PC-9 (cell line): Measurements from ENCODE around the gene LRP8. TPM values are rescaled to one million over a fixed set of nuclear protein-coding genes. Genes with fewer than 3 reads are reported as not detected.

Experiments
- BruUV-seq: library from RNA; stranded (reverse); fragments of 400-500 nt; replicated peaks from 2 replicates; lab custom pipeline; 2021; lab: Mats Ljungman, UMichigan
- CTCF ChIA-PET: fragments of 300-600 bp; sonication (Branson Sonifier 250); formaldehyde crosslinking; loops from one replicate; lab custom pipeline; 2022; ENCODE audit warnings: antibody characterized with exemption; lab: Charles Lee
- POLR2A ChIA-PET: fragments of 300-600 bp; sonication (Branson Sonifier 250); formaldehyde crosslinking; loops from one replicate; lab custom pipeline; 2022; ENCODE audit warnings: antibody characterized with exemption; ENCODE audit not compliant: unreplicated experiment; lab: Charles Lee
- DNase-seq, 2 experiments: peaks; one replicate each; pipeline versions ENCODE4 v3.0.0 to v3.0.0-alpha.2; 2015 to 2022; ENCODE audit warnings: mixed read lengths in 1 of 2
- H2AFZ ChIP-seq: fragments of 200-600 bp; sonication (generic); 2 replicates; pipeline ENCODE4 v1.8.1; 2017; ENCODE audit warnings: antibody characterized with exemption
- H3F3A ChIP-seq: fragments of 200-600 bp; sonication (generic); 2 replicates; pipeline ENCODE4 v1.8.1; 2017; ENCODE audit warnings: antibody characterized with exemption, mild to moderate bottlenecking, low read depth; ENCODE audit not compliant: insufficient read depth
- H3K27ac ChIP-seq: fragments of 200-600 bp; sonication (generic); 2 replicates; pipeline ENCODE4 v1.6.1; 2016; ENCODE audit warnings: mixed run types
- H3K27me3 ChIP-seq: fragments of 200-600 bp; sonication (generic); 2 replicates; pipeline ENCODE4 v1.6.1; 2016; ENCODE audit warnings: low read depth, mixed run types; ENCODE audit not compliant: insufficient read depth
- H3K36me3 ChIP-seq: fragments of 200-600 bp; sonication (generic); 2 replicates; pipeline ENCODE4 v1.6.1; 2016; ENCODE audit warnings: low read depth, mixed run types
- H3K4me1 ChIP-seq: fragments of 200-600 bp; sonication (generic); replicated peaks from 2 replicates; pipeline ENCODE4 v1.6.1; 2016; ENCODE audit warnings: mixed run types; ENCODE audit not compliant: insufficient read depth
- H3K4me2 ChIP-seq: fragments of 200-600 bp; sonication (generic); 2 replicates; pipeline ENCODE4 v1.6.1; 2017; ENCODE audit warnings: mixed run types
- H3K4me3 ChIP-seq: fragments of 200-600 bp; sonication (generic); 2 replicates; pipeline ENCODE4 v1.6.1; 2016; ENCODE audit warnings: mixed run types
- H3K79me2 ChIP-seq: fragments of 200-600 bp; sonication (generic); 2 replicates; pipeline ENCODE4 v1.6.1; 2017; ENCODE audit warnings: low read depth, mixed run types
- H3K9me2 ChIP-seq: fragments of 200-600 bp; sonication (generic); 2 replicates; pipeline ENCODE4 v1.8.1; 2017; ENCODE audit warnings: mild to moderate bottlenecking; ENCODE audit not compliant: insufficient read depth
- H3K9me3 ChIP-seq: fragments of 200-600 bp; sonication (generic); 2 replicates; pipeline ENCODE4 v1.8.1; 2016; ENCODE audit warnings: low read depth; ENCODE audit not compliant: insufficient read depth
- H4K20me1 ChIP-seq: fragments of 200-600 bp; sonication (generic); 2 replicates; pipeline ENCODE4 v1.8.1; 2017; ENCODE audit not compliant: insufficient read depth
- CTCF ChIP-seq: fragments of 200-600 bp; sonication (generic); conservative IDR thresholded peaks from 2 replicates; pipeline ENCODE4 v1.6.1; 2017; ENCODE audit warnings: mixed run types, antibody characterized with exemption, mild to moderate bottlenecking, moderate library complexity
- EZH2 ChIP-seq: fragments of 200-600 bp; sonication (generic); IDR thresholded peaks from 2 replicates; pipeline ENCODE4 v1.8.0; 2017; ENCODE audit warnings: antibody characterized with exemption, low read depth
- intact Hi-C: fragments of 100-400 bp; cut with micrococcal nuclease; formaldehyde crosslinking; loops from one replicate; pipeline ENCODE4 v1.10.0; 2022; ENCODE audit not compliant: unreplicated experiment
- total RNA-seq: library from RNA; stranded (reverse); gene quantifications from 2 replicates; pipeline ENCODE4 v1.2.3, GENCODE V29; 2021

LRP8 gene
- total RNA-seq, 1 experiment from 2014 or later, result 85.3 TPM

- H3F3A ChIP-seq, result no peaks in the 10 kb centered on the region
- H3K4me2 ChIP-seq, result no peak overlapping the region
- no peak overlapping the region for H3K4me3 ChIP-seq
- H3K4me1 ChIP-seq, result no peaks in the 10 kb centered on the region
- H3K79me2 ChIP-seq, result peaks cover 7% of the 10 kb centered on the region; the same call in 1 of the 2 replicates
- H3K36me3 ChIP-seq, result no peaks in the 10 kb centered on the region
- H3K9me2 ChIP-seq, result no peaks in the 10 kb centered on the region
- no peak overlapping the region for H3K27ac ChIP-seq
- no peaks in the 10 kb centered on the region for H3K27me3 ChIP-seq
- no TSS peak for BruUV-seq
- H4K20me1 ChIP-seq, result peaks cover 28% of the 10 kb centered on the region
- ChIA-PET CTCF (no interaction called here), POLR2A (no interaction called here)
- intact Hi-C loops, result no loop called here
- TF ChIP-seq CTCF, result no peak
- TF ChIP-seq EZH2, result no peak
- DNase-seq, result no peak
- H2AFZ ChIP-seq, result no peak overlapping the region
- no peaks in the 10 kb centered on the region for H3K9me3 ChIP-seq
Measured at GRCh38 chr1:53304527-53304926, 23.3 kb downstream of the LRP8 start.

- H3K4me2 ChIP-seq, result no peak overlapping the region
- H3K9me3 ChIP-seq, result no peaks in the 10 kb centered on the region
- no peaks in the 10 kb centered on the region for H3K4me1 ChIP-seq
- H3K9me2 ChIP-seq, result no peaks in the 10 kb centered on the region
- H3K27me3 ChIP-seq, result no peaks in the 10 kb centered on the region
- POLR2A ChIA-PET, result interaction anchor here (0.6 kb wide), 1 partner anchor 206 kb away, joined by 8 read pairs; no protein-coding TSS in a partner anchor
- intact Hi-C loops, result loop anchor here (1.0 kb wide), 1 partner anchor 10 kb away; no protein-coding TSS in a partner anchor
- TF ChIP-seq CTCF (no peak), EZH2 (no peak)
- no peaks in the 10 kb centered on the region for H3K36me3 ChIP-seq
- no peak overlapping the region for H3K27ac ChIP-seq
- peaks cover 8% of the 10 kb centered on the region; the same call in 1 of the 2 replicates for H3K79me2 ChIP-seq
- peaks cover 28% of the 10 kb centered on the region for H4K20me1 ChIP-seq
- no peak overlapping the region for H3K4me3 ChIP-seq
- DNase-seq, result no peak
- CTCF ChIA-PET, result no interaction called here
- BruUV-seq, result no TSS peak
- H3F3A ChIP-seq, result no peaks in the 10 kb centered on the region
- H2AFZ ChIP-seq, result no peak overlapping the region
Measured at GRCh38 chr1:53303726-53304515, 23.9 kb downstream of the LRP8 start.

- H4K20me1 ChIP-seq, result peaks cover 32% of the 10 kb centered on the region
- H3K4me2 ChIP-seq, result no peak overlapping the region
- no peak for DNase-seq
- H3K27ac ChIP-seq, result no peak overlapping the region
- H3K4me3 ChIP-seq, result no peak overlapping the region
- peaks cover 12% of the 10 kb centered on the region; the same call in 1 of the 2 replicates for H3K79me2 ChIP-seq
- BruUV-seq, result no TSS peak
- H3K9me2 ChIP-seq, result no peaks in the 10 kb centered on the region
- no peaks in the 10 kb centered on the region for H3K36me3 ChIP-seq
- no peak overlapping the region for H2AFZ ChIP-seq
- no peaks in the 10 kb centered on the region for H3K4me1 ChIP-seq
- H3F3A ChIP-seq, result no peaks in the 10 kb centered on the region
- intact Hi-C loops, result loop anchor here (1.0 kb wide), 1 partner anchor 9 kb away; no protein-coding TSS in a partner anchor
- CTCF ChIA-PET, result no interaction called here
- no peaks in the 10 kb centered on the region for H3K27me3 ChIP-seq
- TF ChIP-seq CTCF (no peak), EZH2 (no peak)
- no peaks in the 10 kb centered on the region for H3K9me3 ChIP-seq
- POLR2A ChIA-PET, result interaction anchor here (0.6 kb wide), 1 partner anchor 206 kb away, joined by 8 read pairs; no protein-coding TSS in a partner anchor
Measured at GRCh38 chr1:53303243-53303642, 24.6 kb downstream of the LRP8 start.
